Peyer's patch (tissue), 4 donors: ENCODE results near the gene NTPCR.

ENCODE experiments used
- CTCF ChIP-seq, 6 experiments: fragments of 450-650 bp in 4 of 6; fragments of 200-600 bp in 2 of 6; sonication (generic) in 1 of 6; IDR thresholded peaks; one replicate each; pipeline ENCODE4 v1.5.1; 2017 to 2019; ENCODE audit warnings: antibody characterized with exemption in 6 of 6, mild to moderate bottlenecking in 3 of 6, moderate library complexity in 1 of 6
- POLR2A ChIP-seq, 2 donors: fragments of 450-650 bp; IDR thresholded peaks; one replicate each; pipeline ENCODE4 v1.5.1; 2017; ENCODE audit warnings: antibody characterized with exemption in 2 of 2, mild to moderate bottlenecking in 2 of 2, moderate library complexity in 2 of 2

DNA sequence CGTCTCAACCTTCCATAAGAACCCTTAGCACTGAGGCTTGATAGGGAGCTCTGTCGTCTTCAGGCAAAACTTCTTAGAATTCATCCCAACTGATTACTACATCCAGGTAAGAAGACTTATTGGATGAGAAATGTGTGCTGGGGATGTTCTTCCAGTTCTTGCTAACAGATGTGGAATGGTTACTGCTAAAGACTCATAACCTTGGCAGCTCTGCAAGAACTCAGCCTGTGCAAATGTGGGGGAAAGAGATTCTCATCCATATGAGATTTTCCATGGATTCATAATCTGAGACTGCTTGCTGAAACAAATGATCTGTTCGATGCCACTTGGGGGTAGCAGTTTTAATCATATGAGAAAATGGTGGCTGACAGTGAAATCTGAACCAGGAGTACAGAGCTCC lies 48.2 kb downstream of the NTPCR start:
- no peak for TF ChIP-seq CTCF (IDR thresholded peaks at IDR 0.05)
- TF ChIP-seq POLR2A (IDR thresholded peaks at IDR 0.05): no peak
